ENCODE measurements around the gene RPS6KA1. TPM values are rescaled to one million over a fixed set of nuclear protein-coding genes. Genes with fewer than 3 reads are reported as not detected.

The RPS6KA1 gene
- total and polyA plus RNA-seq, 7 donors: 0.88 to 3.0 (median 2.5) TPM

- WGBS, 3 donors: 78 to 88% (median 82%) methylated on average over 5 of the region's 5 CpGs
- H3K4me1 ChIP-seq: no peaks in the 10 kb centered on the region
- ATAC-seq (no peak), DNase-seq (no peak)
- no peaks in the 10 kb centered on the region for H3K36me3 ChIP-seq (ENCODE audit: insufficient read depth in 1 of 2, low read depth in 1 of 2)
- no peaks in the 10 kb centered on the region for H3K9me3 ChIP-seq
- no peak for TF ChIP-seq CTCF (IDR thresholded peaks at IDR 0.05)
- H3K27ac ChIP-seq: no peak overlapping the region
- H3K27me3 ChIP-seq (ENCODE audit: insufficient read depth in 3 of 3, low read length in 2 of 3): peaks cover 0 to 3% (median 0%) of the 10 kb centered on the region in 3 donors
- no peak overlapping the region for H3K4me3 ChIP-seq
- intact Hi-C loops (cut with DNase I): no loop called here
Measured at GRCh38 chr1:26526287-26526686, 3.3 kb upstream of the RPS6KA1 start.

DNA sequence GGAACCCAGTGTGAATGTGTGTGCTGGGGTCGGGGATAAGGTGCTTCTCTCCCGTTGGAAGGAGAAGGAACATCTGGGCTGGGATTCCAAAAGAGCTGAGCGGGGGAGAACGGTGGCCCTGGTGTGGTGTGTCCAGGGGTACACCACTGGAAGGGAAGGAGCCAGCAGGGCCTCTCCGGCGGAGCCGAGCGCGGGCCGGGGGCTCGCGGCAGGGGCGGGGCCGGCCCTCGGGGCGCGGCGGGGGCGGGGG is 231 bp upstream of the RPS6KA1 start:
- intact Hi-C loops (cut with DNase I): no loop called here
- TF ChIP-seq CTCF (IDR thresholded peaks at IDR 0.05): no peak
- Histone ChIP-seq H3K36me3 (ENCODE audit: insufficient read depth in 1 of 2, low read depth in 1 of 2) (no peaks in the 10 kb centered on the region), H3K27ac (no peak overlapping the region), H3K27me3 (ENCODE audit: insufficient read depth in 3 of 3, low read length in 2 of 3) (peaks cover 0 to 3% (median 0%) of the 10 kb centered on the region in 3 donors), H3K4me3 (peak overlapping the region; percentile 74), H3K9me3 (no peaks in the 10 kb centered on the region), H3K4me1 (no peaks in the 10 kb centered on the region)
- 1 to 9% (median 3%) methylated on average over 7 to 19 of the region's 19 CpGs for WGBS, 3 donors
- DNase-seq: no peak
- ATAC-seq: no peak

DNA sequence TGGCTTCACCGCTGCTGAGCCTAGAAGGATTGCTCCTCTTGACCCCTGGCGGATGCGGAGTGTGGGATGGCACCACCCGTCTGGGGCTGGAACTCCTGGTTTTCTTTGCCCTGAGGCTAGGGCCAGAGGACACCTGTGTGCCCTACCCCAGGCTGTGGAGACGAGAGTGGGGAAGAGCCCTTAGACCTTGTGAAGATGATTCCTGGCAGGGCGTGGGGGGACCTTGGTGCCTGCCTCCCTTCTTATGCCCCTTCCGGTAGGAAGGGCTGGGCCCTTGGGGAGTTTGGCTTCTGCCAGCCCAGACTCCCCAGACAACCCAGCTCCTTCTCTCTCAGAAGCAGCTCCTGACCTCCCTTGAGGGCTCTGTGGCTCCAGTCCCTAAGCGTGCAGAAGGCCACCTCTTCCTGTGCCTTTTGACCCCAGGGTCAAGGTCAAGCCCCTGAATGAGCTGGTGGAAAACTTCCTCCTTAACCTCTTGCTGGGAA is 891 bp downstream of the RPS6KA1 start:
- Histone ChIP-seq H3K9me3 (no peaks in the 10 kb centered on the region), H3K4me1 (no peaks in the 10 kb centered on the region), H3K4me3 (peak overlapping the region; percentile 74), H3K27ac (no peak overlapping the region), H3K36me3 (ENCODE audit: insufficient read depth in 1 of 2, low read depth in 1 of 2) (no peaks in the 10 kb centered on the region), H3K27me3 (ENCODE audit: insufficient read depth in 3 of 3, low read length in 2 of 3) (peaks cover 0 to 3% (median 0%) of the 10 kb centered on the region in 3 donors)
- no peak for DNase-seq
- TF ChIP-seq CTCF (IDR thresholded peaks at IDR 0.05): no peak
- 52 to 62% (median 56%) methylated on average over 8 of the region's 8 CpGs for WGBS, 3 donors
- intact Hi-C loops (cut with DNase I): no loop called here
- ATAC-seq: peak in 2 of 4 donors; percentile 7 to 17

DNA sequence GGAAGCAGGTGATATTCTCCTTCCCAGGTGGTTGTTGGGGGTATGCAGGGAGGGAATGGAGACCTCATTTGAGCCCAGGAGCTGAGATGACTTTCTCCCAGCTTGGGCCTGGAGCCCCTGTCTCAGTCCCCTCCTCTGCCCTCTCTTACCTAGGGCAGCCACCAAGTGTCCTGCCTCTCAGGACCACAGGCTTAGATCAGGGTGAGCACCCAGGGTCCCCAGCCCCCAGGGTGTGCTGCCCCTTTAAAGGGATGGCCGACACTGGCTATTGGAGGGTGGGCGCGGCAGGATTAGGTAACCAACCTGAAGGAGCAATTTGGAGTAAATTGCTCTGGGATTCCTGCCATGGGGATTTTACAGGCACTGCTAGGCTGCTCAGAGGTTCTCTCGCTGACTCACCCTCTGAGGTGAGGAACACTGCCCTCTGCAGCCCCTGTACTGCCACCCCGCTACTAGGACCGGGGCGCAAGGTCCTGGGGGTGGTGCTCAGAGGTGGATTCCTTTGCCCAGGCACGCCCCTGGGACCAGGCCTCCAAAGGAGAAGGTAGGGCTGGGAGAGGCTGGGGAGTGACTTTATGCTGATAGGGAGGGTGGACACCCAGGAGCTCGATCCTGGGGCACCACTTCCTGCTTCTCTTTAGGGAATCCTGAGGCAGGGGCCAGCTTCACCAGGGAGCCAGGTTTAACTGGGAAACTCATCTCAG is 1.5 kb downstream of the RPS6KA1 start:
- Histone ChIP-seq H3K4me1 (no peaks in the 10 kb centered on the region), H3K4me3 (no peak overlapping the region), H3K27me3 (ENCODE audit: insufficient read depth in 3 of 3, low read length in 2 of 3) (peaks cover 0 to 3% (median 0%) of the 10 kb centered on the region in 3 donors), H3K36me3 (ENCODE audit: insufficient read depth in 1 of 2, low read depth in 1 of 2) (no peaks in the 10 kb centered on the region), H3K27ac (no peak overlapping the region), H3K9me3 (no peaks in the 10 kb centered on the region)
- TF ChIP-seq CTCF (IDR thresholded peaks at IDR 0.05): no peak
- peak in 1 of 4 donors; percentile 28 for ATAC-seq
- 83 to 86% (median 85%) methylated on average over 9 of the region's 9 CpGs for WGBS, 3 donors
- DNase-seq: no peak
- intact Hi-C loops (cut with DNase I): no loop called here

DNA sequence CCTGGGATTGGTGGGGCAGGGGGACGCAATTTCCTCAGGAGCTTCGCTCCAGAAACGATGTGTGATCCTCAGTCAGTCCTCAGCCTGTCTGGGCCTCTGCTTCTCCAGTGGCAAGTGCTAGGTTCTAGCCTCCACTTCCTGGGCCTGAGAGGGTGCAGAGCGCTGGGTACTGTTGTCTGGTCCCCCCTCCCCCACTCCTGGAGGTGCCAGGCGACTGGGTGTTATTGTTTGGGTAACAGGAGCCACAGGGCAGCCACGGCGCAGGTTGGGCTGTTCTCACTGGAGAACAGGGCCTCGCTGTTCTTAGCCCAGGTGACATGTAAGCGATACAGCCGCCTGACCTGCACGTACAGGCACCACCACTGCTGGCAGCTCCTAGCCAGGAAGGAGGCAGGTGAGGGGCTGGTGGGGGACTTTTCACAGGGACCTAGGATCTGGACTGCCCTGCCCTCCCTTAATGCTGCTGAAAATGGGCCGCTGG is 2.1 kb downstream of the RPS6KA1 start:
- TF ChIP-seq CTCF (IDR thresholded peaks at IDR 0.05): no peak
- Histone ChIP-seq H3K27ac (no peak overlapping the region), H3K9me3 (no peaks in the 10 kb centered on the region), H3K4me1 (no peaks in the 10 kb centered on the region), H3K36me3 (ENCODE audit: insufficient read depth in 1 of 2, low read depth in 1 of 2) (no peaks in the 10 kb centered on the region), H3K4me3 (no peak overlapping the region), H3K27me3 (ENCODE audit: insufficient read depth in 3 of 3, low read length in 2 of 3) (peaks cover 0 to 3% (median 0%) of the 10 kb centered on the region in 3 donors)
- WGBS, 3 donors: 87 to 91% (median 90%) methylated on average over 12 of the region's 12 CpGs
- ATAC-seq (no peak), DNase-seq (no peak)
- intact Hi-C loops (cut with DNase I): no loop called here

All from psoas muscle (tissue), 8 donors.